Measurements from ENCODE around the gene TOP3A. TPM values are rescaled to one million over a fixed set of nuclear protein-coding genes. Genes with fewer than 3 reads are reported as not detected.
"Not testable (repeated sequence)": the region's sequence is repeated elsewhere in the genome, so short reads cannot be mapped to it uniquely, and the experiment has no call there.

The TOP3A gene, protein sequence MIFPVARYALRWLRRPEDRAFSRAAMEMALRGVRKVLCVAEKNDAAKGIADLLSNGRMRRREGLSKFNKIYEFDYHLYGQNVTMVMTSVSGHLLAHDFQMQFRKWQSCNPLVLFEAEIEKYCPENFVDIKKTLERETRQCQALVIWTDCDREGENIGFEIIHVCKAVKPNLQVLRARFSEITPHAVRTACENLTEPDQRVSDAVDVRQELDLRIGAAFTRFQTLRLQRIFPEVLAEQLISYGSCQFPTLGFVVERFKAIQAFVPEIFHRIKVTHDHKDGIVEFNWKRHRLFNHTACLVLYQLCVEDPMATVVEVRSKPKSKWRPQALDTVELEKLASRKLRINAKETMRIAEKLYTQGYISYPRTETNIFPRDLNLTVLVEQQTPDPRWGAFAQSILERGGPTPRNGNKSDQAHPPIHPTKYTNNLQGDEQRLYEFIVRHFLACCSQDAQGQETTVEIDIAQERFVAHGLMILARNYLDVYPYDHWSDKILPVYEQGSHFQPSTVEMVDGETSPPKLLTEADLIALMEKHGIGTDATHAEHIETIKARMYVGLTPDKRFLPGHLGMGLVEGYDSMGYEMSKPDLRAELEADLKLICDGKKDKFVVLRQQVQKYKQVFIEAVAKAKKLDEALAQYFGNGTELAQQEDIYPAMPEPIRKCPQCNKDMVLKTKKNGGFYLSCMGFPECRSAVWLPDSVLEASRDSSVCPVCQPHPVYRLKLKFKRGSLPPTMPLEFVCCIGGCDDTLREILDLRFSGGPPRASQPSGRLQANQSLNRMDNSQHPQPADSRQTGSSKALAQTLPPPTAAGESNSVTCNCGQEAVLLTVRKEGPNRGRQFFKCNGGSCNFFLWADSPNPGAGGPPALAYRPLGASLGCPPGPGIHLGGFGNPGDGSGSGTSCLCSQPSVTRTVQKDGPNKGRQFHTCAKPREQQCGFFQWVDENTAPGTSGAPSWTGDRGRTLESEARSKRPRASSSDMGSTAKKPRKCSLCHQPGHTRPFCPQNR
- 16.1 TPM for total RNA-seq (ENCODE audit: insufficient read depth, low replicate concordance)

DNA sequence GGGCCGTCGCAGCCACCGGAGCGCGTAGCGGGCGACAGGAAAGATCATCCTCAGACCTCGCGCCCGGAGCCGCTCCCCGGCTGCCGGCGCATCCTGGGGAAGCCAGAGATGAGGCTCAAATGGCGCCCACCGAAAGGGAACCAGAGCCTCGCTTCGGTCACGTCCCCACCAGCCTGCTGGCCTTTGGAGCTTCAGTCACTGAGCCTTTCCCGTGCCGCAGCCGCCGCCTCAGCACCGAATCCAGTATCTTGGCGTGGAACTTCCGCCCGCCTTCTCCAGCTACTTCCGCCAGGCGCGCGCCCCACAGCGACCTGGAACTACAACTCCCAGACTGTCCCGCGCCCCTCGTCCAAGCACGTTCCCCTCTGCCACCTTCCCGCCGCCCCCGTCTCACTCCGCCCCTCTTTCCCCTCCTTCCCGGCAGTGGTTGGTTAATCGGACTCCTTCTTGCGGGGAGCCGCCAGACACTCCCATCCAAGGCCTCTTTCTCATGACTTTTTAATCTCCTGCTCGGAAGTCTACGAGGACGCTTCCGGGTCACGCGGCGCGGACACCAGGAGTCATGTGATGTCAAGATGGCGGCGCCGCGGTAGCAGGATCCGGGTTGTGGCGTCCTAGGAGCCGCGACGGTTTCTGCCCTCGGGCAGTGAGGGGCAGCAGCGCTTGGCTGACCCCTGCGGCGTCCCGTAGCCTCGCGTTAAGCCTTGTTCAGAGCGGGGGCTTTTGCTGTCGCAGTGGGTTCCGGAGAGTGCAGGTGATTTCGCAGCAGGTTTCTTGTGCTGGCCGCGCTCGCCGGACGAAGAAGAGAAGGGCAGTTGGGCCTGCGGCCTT is at the start of gene TOP3A, which contains the start of gene SMCR8:
Gene TOP3A (minus strand): TSS at position 264 of the 831 bp plus-strand sequence. CDS start 216 bp downstream, at position 48.
Gene SMCR8 (plus strand): TSS at position 563 of the 831 bp plus-strand sequence. CDS start 497 bp downstream, outside the sequence.
- DNase-seq (ENCODE audit: low spot score): peak; percentile 100

DNA sequence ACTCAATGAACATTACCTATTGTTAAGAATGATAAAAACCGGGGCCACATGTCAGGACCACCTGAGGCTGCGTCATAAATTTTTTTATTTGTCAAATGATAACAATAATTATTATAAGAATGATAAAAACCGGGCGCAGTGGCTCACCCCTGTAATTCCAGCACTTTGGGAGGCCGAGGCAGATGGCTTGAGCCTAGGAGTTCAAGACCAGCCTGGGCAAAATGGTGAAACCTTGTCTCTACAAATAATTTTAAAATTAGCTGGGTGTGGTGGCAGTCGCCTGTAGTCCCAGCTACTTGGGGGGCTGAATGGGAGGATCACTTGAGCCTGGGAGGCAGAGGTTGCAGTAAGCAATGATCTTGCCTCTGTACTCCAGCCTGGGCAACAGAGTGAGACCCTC is 49.4 kb upstream of the TOP3A start:
- no peak for DNase-seq (ENCODE audit: low spot score)

GRCh38 chr17:18363101-18364049 is 48.6 kb upstream of the TOP3A start, which contains the start of gene SHMT1:
Gene SHMT1 (minus strand): TSS chr17:18363550. CDS start chr17:18355981, 7,569 bp downstream.
- peak; percentile 92 for DNase-seq (ENCODE audit: low spot score)

DNA sequence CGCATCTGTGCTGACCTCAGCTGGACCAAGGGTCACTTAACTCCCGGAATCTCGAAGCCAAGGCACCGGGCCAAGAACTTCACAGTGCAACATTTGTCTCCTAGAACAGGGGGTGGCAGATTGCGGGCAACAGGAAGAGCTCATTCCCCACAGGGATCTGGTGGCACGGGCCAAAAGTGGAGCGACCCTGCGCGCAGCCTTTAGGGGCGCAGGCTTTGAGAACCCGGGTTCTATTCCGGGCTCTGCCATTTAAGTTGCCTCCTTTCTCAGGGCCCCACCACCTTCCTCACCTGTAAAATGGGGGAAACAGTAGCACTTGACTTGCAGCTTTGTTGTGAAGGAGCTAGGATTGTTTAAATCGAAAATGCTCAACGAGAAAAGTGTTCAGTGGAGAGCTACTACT is 47.9 kb upstream of the TOP3A start:
- peak; percentile 9 for DNase-seq (ENCODE audit: low spot score)

- DNase-seq (ENCODE audit: low spot score): no peak
Observed at GRCh38 chr17:18361837-18362697, 47.3 kb upstream of the TOP3A start.

DNA sequence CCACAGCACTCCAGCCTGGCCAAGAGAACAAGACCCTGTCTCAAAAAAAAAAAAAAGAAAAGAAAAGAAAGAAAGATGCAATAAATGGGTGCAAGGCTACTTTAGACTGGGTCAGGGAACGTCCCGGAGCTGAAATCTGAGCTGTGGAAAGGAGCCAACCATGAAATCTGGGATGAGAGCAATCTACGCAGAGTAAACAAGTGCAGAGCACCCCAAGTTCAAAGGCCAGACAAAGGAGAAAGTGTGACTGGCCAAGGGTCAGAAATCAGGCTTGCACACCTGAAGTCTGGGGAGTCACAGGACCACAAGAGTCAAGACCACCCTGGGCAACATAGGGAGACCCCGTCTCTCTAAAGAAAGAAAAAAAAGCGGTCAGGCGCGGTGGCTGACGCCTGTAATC is 45.7 kb upstream of the TOP3A start:
- no peak for DNase-seq (ENCODE audit: low spot score)

- peak; percentile 32 for DNase-seq (ENCODE audit: low spot score)
Observed at GRCh38 chr17:18356624-18357023, 41.8 kb upstream of the TOP3A start.

GRCh38 chr17:18353541-18353940 is 38.7 kb upstream of the TOP3A start:
- DNase-seq (ENCODE audit: low spot score): no peak

DNA sequence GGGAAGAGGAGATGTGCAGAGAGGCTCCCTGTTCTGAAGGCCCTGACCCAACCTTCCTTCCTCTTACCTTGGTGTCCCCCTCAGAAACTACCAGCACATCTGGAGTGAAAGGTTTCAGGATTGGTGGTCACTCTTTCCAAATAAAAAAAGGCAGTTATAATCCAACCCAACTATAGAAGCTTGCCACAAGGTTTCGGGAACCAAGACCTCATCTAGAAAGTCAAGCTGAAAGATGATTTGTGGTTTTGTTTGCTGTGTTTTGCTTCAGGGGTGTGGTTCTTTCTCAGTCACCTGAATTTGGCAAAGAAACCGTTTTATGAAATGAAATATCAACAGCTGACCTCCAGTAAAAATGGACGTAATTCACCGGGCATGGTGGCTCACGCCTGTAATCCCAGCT is 29.2 kb upstream of the TOP3A start:
- DNase-seq (ENCODE audit: low spot score): no peak

DNA sequence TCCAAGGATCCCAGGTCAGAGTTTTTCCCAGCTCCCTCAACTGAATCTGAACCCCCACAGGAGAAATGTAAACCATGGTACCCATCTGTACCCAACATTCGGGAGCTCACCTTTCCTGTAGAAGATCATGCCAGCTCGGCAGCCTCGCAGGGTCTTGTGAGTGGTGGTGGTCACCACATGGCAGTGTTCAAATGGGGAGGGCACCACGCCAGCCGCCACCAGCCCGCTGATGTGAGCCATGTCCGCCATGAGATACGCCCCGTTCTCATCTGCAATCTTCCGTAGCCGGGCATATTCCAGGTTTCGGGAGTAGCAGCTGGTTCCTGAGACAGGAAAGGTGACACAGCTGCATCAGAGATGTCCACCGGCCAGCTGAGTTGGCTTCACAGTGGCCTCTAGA is 25.1 kb upstream of the TOP3A start:
- no peak for DNase-seq (ENCODE audit: low spot score)

GRCh38 chr17:18338158-18338557 is 23.4 kb upstream of the TOP3A start:
- DNase-seq (ENCODE audit: low spot score): not testable (repeated sequence)

DNA sequence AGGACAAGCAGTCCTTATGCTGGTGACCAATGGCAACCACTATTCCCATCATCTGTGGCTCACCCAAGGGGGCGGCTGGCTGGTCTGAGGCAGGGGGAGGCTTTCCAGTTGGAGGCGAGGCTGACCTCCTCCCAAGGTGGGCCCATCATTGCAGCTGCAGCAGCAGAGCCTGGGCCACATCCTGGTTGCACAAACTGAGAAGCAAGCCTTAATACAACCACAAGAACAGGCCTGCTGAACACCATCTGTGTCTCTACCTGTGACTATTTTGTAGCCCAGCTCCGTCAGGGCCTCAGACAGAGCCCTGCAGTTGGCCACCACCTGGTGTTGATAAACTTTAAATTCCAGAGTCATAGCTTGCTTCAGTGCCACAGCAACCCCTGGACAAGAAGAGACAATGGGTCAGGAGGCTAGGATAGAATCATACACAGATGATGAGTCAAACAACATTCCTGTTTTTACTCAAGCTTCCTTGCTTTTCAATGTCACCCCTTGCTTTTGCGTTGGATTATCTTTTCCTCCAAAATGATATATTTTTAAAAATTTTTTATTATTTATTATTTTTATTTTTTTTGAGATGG is 18.2 kb upstream of the TOP3A start:
- no peak for DNase-seq (ENCODE audit: low spot score)

DNA sequence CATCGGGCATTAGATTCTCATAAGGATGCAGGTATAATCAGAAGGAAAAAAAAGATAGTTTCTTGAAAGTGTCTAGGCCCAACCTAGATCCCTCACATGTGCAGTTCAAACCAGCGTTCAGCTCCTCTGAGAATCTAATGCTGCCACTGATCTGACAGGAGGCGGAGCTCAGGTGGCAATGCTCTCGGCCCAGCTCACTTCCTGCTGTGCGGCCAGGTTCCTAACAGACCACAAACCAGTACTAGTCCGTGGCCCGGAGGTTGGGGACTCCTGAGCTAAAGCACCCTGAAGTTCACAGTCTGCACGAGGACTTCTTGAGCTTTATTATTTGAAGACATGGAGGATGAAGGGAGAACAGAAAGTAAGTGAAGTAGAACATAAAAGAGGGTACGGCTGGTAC is 17.1 kb upstream of the TOP3A start:
- no peak for DNase-seq (ENCODE audit: low spot score)

DNA sequence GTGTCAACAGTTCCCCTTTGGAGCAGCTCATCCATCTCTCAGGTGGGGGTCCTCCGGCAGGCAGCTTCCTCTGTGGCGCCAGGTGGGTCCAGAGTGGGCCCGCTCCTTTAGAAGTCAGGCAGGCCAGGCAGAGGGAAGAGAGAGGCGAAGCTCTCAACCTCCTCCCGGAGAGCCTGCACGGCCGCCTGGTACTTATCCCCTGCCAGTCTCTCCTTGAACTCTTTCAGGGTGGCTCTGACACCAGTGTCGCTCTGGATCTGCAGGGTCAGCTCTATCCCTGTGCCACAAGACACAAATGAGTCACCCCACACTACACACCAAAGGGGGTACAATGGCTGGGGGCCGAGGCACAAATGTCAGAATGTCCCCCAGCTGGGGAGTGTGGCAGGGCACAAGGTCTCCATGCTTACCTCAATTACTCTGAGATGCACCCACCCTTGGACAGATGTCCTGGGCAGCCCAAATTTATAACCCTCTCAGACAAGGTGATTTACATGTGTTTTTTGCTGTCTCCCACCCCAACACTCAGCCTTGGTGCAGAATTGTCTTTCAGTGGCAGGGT is 13.9 kb upstream of the TOP3A start:
- DNase-seq (ENCODE audit: low spot score): no peak

DNA sequence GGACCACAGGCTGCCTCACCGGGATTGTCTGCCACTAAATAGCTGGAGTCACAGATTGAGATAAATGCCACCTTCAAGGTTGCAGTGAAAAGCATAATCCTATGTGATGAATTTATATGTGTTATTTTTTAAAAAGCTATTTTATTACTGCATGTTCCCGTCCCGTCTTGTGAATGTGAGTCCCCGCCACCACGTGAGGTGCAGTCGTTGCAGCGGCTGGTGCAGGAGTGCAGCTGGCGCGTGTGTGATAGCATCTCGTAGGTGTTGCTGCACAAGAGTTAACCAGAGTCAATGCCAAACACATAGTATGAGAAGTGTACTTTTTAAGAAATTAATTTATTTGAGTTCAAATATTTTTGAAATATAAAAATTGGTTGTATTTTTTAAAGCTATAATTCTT is 12.8 kb upstream of the TOP3A start:
- no peak for DNase-seq (ENCODE audit: low spot score)

GRCh38 chr17:18327093-18327492 is 12.3 kb upstream of the TOP3A start:
- DNase-seq (ENCODE audit: low spot score): no peak

- DNase-seq (ENCODE audit: low spot score): no peak
Observed at GRCh38 chr17:18326572-18326971, 11.8 kb upstream of the TOP3A start.

GRCh38 chr17:18326039-18326438 is 11.2 kb upstream of the TOP3A start:
- no peak for DNase-seq (ENCODE audit: low spot score)

Data from umbilical cord (tissue), 2 donors.